HL-60 (cell line): Measurements from ENCODE around the gene AGAP1.

Source experiments
- DNase-seq, 2 experiments: peaks; one replicate each; pipeline ENCODE4 v3.0.0-alpha.2; 2010 to 2020; ENCODE audit warnings: low read depth in 1 of 2, low spot score in 1 of 2
- H3K27ac ChIP-seq: fragments of 250-450 bp; sonication (Bioruptor Pico); replicated peaks from 2 replicates; pipeline ENCODE4 v1.5.1; 2020; ENCODE audit warnings: mild to moderate bottlenecking, moderate library complexity
- H3K27me3 ChIP-seq: fragments of 250-450 bp; sonication (Bioruptor Pico); 2 replicates; pipeline ENCODE4 v1.5.1; 2021; ENCODE audit warnings: mild to moderate bottlenecking, moderate library complexity; ENCODE audit not compliant: insufficient read depth, poor library complexity, severe bottlenecking
- H3K4me3 ChIP-seq: replicated peaks from 2 replicates; pipeline ENCODE4 v1.5.1; 2011; ENCODE audit warnings: mild to moderate bottlenecking, control low read depth, low read length; ENCODE audit not compliant: insufficient read depth
- GABPA ChIP-seq: IDR thresholded peaks from 2 replicates; pipeline ENCODE4 v1.6.1; 2012; ENCODE audit warnings: low read depth
- POLR2AphosphoS5 ChIP-seq: IDR thresholded peaks from 2 replicates; pipeline ENCODE4 v1.6.1; 2012; ENCODE audit warnings: low read depth
- SPI1 ChIP-seq: IDR thresholded peaks from 2 replicates; pipeline ENCODE4 v1.6.1; 2012; ENCODE audit warnings: low read depth, mild to moderate bottlenecking, borderline replicate concordance
- TF ChIP-seq, protein P1 (sequence below): IDR thresholded peaks from one replicate; pipeline ENCODE4 v1.5.1; 2011; ENCODE audit warnings: low read length, control low read depth, inconsistent platforms; ENCODE audit not compliant: insufficient read depth
- TF ChIP-seq, protein P2 (sequence below): IDR thresholded peaks from 2 replicates; pipeline ENCODE4 v1.6.1; 2012; ENCODE audit warnings: low read depth; ENCODE audit not compliant: insufficient replicate concordance

The AGAP1 gene

GRCh38 chr2:235483313-235483712, 10.5 kb upstream of the AGAP1 start:
- no peak overlapping the region for H3K4me3 ChIP-seq
- TF ChIP-seq, protein P1, sequence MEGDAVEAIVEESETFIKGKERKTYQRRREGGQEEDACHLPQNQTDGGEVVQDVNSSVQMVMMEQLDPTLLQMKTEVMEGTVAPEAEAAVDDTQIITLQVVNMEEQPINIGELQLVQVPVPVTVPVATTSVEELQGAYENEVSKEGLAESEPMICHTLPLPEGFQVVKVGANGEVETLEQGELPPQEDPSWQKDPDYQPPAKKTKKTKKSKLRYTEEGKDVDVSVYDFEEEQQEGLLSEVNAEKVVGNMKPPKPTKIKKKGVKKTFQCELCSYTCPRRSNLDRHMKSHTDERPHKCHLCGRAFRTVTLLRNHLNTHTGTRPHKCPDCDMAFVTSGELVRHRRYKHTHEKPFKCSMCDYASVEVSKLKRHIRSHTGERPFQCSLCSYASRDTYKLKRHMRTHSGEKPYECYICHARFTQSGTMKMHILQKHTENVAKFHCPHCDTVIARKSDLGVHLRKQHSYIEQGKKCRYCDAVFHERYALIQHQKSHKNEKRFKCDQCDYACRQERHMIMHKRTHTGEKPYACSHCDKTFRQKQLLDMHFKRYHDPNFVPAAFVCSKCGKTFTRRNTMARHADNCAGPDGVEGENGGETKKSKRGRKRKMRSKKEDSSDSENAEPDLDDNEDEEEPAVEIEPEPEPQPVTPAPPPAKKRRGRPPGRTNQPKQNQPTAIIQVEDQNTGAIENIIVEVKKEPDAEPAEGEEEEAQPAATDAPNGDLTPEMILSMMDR, result no peak
- TF ChIP-seq GABPA (no peak), POLR2AphosphoS5 (no peak), SPI1 (no peak)
- TF ChIP-seq, protein P2, sequence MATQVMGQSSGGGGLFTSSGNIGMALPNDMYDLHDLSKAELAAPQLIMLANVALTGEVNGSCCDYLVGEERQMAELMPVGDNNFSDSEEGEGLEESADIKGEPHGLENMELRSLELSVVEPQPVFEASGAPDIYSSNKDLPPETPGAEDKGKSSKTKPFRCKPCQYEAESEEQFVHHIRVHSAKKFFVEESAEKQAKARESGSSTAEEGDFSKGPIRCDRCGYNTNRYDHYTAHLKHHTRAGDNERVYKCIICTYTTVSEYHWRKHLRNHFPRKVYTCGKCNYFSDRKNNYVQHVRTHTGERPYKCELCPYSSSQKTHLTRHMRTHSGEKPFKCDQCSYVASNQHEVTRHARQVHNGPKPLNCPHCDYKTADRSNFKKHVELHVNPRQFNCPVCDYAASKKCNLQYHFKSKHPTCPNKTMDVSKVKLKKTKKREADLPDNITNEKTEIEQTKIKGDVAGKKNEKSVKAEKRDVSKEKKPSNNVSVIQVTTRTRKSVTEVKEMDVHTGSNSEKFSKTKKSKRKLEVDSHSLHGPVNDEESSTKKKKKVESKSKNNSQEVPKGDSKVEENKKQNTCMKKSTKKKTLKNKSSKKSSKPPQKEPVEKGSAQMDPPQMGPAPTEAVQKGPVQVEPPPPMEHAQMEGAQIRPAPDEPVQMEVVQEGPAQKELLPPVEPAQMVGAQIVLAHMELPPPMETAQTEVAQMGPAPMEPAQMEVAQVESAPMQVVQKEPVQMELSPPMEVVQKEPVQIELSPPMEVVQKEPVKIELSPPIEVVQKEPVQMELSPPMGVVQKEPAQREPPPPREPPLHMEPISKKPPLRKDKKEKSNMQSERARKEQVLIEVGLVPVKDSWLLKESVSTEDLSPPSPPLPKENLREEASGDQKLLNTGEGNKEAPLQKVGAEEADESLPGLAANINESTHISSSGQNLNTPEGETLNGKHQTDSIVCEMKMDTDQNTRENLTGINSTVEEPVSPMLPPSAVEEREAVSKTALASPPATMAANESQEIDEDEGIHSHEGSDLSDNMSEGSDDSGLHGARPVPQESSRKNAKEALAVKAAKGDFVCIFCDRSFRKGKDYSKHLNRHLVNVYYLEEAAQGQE, result no peak
- H3K27ac ChIP-seq, result no peak overlapping the region
- H3K27me3 ChIP-seq, result no peaks in the 10 kb centered on the region
- DNase-seq, result no peak

- H3K27ac ChIP-seq, result no peak overlapping the region
- H3K4me3 ChIP-seq, result no peak overlapping the region
- no peak for DNase-seq
- TF ChIP-seq, protein P1, result no peak
- TF ChIP-seq POLR2AphosphoS5 (no peak), GABPA (no peak), SPI1 (no peak)
- TF ChIP-seq, protein P2, result no peak
- no peaks in the 10 kb centered on the region for H3K27me3 ChIP-seq
Observed at GRCh38 chr2:235485362-235485761, 8.5 kb upstream of the AGAP1 start.

DNA sequence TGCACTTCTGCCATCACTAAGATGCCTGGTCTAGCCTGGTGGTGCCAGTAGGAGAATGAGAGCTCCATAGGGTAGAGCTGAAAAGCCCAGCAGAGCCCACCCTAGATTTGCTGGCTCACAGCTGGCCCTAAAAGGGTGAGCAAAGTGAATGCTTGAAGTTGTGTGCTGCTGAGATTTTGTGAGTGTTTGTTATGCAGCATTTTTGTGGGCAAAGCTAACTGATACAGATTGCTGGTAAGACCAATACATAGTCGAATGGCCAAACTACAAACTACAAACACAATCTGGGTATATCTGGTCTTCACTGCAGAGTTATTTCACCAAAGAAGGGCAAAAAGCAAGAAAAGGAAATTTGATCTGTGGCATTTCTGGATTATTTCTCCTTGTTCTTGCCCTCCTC, 7.1 kb upstream of the AGAP1 start:
- H3K27ac ChIP-seq, result no peak overlapping the region
- no peak for TF ChIP-seq SPI1
- TF ChIP-seq, protein P1, result no peak
- no peak for TF ChIP-seq GABPA
- TF ChIP-seq, protein P2, result no peak
- no peak for TF ChIP-seq POLR2AphosphoS5
- DNase-seq, result no peak
- no peaks in the 10 kb centered on the region for H3K27me3 ChIP-seq
- H3K4me3 ChIP-seq, result no peak overlapping the region
